Omental fat pad (tissue), 4 donors: Measurements from ENCODE around the gene DDX5. TPM values are rescaled to one million over a fixed set of nuclear protein-coding genes. Genes with fewer than 3 reads are reported as not detected.
A peak's percentile ranks its signal among the peaks of the same experiment; 100 is the strongest.

Experiments
- ATAC-seq: fragments of 150-250 bp; one replicate; pipeline ENCODE4 v1.9.1; 2016; ENCODE audit warnings: mild to moderate bottlenecking, moderate library complexity; ENCODE audit not compliant: low FRiP score
- DNase-seq: peaks from one replicate; pipeline ENCODE4 v3.0.0-alpha.2; 2019; ENCODE audit warnings: low spot score
- total RNA-seq, 4 donors: library from RNA; depleted of rRNA; stranded (reverse); fragments of >200 nt; gene quantifications; one replicate each; pipeline ENCODE4 v1.1.0, GENCODE V29; 2016
- TF ChIP-seq, protein P1 (sequence below), 3 donors: fragments of 450-650 bp; IDR thresholded peaks; one replicate each; pipeline ENCODE4 v1.5.1; 2016 to 2017; ENCODE audit warnings: antibody characterized with exemption in 3 of 3, mild to moderate bottlenecking in 3 of 3, moderate library complexity in 2 of 3

The DDX5 gene
- total RNA-seq, 4 donors from 2014 or later = 584 to 997 (median 913) TPM

DNA sequence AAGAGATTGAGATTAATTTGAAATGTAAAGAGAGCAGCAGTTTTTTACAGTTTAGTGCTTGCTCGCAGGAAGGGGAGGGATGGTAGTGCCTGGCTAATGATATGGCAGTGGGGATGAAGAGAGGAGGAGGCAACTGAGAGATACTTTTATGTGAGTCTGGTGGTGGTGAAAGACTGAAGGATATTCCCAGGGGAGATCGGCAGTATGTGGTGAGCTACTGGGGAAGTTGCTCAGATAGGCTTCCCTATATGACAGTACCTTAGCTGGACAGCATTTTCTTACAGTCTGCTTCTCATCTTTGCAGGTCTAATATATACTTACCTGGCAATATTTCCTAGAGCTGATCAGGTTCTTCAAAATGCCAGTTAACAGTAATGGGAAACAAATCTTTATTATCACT lies 9.3 kb upstream of the DDX5 start:
- TF ChIP-seq, protein P1, sequence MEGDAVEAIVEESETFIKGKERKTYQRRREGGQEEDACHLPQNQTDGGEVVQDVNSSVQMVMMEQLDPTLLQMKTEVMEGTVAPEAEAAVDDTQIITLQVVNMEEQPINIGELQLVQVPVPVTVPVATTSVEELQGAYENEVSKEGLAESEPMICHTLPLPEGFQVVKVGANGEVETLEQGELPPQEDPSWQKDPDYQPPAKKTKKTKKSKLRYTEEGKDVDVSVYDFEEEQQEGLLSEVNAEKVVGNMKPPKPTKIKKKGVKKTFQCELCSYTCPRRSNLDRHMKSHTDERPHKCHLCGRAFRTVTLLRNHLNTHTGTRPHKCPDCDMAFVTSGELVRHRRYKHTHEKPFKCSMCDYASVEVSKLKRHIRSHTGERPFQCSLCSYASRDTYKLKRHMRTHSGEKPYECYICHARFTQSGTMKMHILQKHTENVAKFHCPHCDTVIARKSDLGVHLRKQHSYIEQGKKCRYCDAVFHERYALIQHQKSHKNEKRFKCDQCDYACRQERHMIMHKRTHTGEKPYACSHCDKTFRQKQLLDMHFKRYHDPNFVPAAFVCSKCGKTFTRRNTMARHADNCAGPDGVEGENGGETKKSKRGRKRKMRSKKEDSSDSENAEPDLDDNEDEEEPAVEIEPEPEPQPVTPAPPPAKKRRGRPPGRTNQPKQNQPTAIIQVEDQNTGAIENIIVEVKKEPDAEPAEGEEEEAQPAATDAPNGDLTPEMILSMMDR (IDR thresholded peaks at IDR 0.05) = no peak
- no peak for ATAC-seq

DNA sequence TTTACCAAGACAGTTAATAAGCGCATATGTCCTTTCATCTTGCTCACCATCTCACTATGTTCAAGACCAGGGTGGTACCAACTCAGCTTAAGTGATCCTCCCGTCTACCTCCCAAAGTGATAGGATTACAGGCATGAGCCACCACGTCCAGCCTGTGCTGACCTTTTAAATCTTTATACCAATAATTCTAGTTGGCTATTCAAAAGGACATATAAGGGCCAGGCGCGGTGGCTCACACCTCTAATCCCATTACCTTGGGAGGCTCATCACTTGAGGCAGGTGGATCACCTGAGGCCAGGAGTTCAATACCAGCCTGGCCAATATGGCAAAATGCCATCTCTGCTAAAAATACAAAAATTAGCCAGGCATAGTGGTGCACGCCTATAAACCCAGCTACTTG lies 3.1 kb upstream of the DDX5 start:
- TF ChIP-seq, protein P1 (IDR thresholded peaks at IDR 0.05) = no peak
- DNase-seq (no peak), ATAC-seq (no peak)

More for the DNA sequence above, 9.3 kb upstream of the DDX5 start:
- DNase-seq = no peak

DNA sequence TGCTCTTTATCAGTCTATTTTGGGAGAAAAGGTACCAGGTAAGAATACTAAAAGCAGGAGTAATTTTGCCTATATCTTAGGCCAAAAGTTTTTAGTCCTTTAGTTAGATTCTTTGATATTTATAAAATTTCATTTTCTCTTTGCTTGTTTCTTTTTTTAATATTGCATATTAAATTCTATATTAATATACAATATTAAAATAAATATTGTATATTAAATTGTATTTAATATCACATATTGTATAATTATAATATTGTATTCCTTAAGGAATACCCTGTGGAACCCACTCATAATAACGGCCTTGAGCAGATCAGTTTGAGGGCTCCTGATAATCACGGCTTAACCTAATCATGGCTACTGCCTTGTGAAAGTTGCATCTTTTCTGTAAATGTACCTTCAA lies 2.6 kb upstream of the DDX5 start:
- DNase-seq (no peak), ATAC-seq (no peak)
- TF ChIP-seq, protein P1 (IDR thresholded peaks at IDR 0.05) = no peak

DNA sequence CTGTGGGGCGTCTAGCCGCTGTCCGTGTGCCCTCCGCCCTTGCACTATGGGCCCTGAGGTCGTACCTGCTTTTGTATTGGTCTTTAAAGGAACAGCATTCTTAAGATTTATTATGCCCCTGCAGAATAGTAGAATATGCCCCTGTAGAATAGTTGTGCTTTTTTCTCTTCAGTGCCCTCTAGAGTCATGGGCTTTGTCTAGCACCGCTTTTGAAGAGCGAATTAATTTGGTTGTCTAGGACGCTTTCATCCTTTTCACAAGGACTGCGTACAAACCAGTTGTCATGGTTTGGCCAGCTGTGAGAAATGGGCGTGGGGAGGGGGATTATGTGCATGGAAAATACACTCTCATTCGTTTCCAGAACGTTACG lies 1.3 kb upstream of the DDX5 start:
- DNase-seq (no peak), ATAC-seq (peak; percentile 20)
- TF ChIP-seq, protein P1 (IDR thresholded peaks at IDR 0.05) = no peak

DNA sequence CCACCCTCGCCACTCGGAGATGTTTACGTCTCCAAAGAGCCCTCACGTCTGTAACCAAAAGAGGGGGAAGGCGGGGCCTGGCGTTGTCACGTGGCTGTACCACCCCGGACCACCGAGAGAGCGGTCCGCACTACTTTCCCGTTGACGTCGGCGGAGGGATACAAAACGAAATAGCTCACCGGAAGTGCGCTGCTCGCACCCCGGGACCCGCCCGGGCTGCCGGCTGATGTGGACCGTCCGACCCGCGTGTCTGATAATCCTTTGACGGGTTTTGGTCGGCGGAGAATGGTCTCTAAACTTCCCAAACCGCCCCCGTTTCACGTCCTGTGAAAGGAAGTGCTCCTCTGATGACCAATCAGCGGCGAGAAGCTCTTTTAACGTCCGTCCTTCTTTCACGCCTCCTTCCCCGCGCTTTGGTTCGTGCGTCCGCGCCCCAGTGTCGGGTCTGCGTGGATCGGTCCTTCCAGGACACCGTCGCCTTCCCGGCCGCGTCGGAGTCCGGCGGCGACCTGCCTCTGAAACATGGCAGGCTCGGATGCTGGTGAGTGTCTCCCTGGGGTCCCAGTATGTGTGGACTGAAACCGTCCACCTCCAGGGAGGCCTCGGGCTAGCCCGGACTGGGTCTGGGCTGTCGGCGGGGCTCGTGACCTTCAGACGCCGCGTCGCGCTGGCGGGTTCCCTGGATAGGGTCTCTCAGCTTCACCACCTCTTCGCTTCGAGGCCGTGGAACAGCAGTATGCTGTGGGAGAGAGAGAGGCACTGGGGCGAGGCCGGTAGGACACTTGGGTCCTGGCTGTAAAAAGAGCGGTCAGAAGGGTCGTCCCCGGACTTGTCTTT lies 705 bp upstream of the DDX5 start, which contains the start of gene CEP95:
Gene CEP95, plus strand, starts transcription at position 402 of the 837 bp plus-strand sequence. Its CDS starts 121 bp downstream, at position 523.
- ATAC-seq (peak; percentile 72), DNase-seq (peak; percentile 88)
- TF ChIP-seq, protein P1 (IDR thresholded peaks at IDR 0.05) = no peak

DNA sequence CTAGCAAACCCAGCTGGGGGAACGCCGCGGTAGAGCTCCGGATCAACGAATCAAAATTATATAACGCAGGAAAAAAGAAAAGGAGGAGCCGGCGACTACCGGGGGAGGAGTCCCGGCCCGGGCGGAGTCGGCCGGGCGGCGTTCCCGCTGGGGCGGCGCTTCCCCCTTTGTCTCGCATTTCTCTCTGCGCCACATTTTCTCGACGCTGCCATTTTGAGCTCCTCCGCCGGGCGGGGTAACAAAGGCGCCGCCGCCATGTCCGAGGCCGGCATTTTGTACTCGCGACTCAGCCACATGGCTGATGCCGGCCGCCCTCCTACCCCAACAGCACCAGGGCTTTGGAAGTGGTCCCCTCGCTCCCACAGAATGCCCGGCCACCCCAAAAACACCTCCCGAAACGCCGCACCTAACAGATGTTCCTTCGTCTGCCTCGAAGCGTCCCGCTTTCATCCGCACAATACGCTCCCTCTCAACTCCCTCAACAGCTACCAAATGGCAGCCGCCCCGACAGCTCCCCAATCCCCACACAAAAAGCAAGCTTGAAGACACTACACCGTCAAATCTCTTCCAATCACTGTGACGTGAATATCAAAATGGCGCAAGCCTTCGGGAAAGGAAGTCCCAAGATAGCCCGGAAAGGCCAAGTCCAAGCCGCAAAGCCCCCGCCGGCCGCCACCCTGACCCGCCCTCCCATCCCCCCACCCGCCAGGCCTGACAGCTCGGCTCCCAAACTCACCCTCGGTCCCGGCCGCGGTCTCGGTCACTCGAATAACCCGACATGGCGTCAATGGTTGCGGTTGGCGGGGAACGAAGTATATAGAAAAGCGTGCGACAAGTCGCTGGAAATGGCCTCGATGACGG lies 519 bp downstream of the DDX5 start:
- ATAC-seq = peak; percentile 15
- TF ChIP-seq, protein P1 (IDR thresholded peaks at IDR 0.05) = no peak
- peak; percentile 43 for DNase-seq
